NK-92 treated with Interleukin-12 subunit alpha and Interleukin-12 subunit beta, amount 100 ng/mL, for 24 hours (cell line): Measurements from ENCODE around the gene EGR4.
"Not testable (repeated sequence)": the region's sequence is repeated elsewhere in the genome, so short reads cannot be mapped to it uniquely, and the experiment has no call there.

ENCODE experiments used
- DNase-seq: peaks from one replicate; lab custom pipeline; 2025; lab: John Stamatoyannopoulos, UW

The EGR4 gene

GRCh38 chr2:73263540-73264331, 29.6 kb downstream of the EGR4 start:
- DNase-seq = no peak

DNA sequence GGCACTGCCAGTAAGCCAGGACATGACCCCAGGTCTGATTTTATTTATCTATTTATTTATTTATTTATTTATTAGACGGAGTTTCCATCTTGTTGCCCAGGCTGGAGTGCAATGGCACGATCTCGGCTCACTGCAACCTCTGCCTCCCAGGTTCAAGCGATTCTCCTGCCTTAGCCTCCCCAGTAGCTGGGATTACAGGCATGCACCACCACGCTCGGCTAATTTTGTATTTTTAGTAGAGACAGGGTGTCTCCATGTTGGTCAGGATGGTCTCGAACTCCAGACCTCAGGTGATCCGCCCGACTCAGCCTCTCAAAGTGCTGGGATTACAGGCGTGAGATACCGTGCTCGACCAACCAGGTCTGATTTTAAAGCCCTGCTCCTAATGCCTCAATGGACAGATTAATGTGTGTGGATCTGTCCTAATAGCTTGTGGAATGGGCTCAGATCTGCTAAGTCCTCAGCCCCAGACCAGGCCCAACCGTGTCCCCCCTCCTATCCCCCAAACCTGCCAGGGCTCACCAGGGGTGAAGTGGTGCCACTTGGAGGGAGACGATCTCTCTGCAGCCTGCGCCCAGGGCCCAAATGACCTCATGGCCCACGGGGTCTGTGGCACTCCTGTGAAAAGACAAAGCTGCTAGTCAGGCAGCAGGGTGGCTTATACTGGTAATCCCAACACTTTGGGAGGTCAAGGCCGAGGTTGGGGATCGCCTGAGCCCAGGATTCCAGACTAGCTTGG, 30.5 kb downstream of the EGR4 start:
- DNase-seq = not testable (repeated sequence)

DNA sequence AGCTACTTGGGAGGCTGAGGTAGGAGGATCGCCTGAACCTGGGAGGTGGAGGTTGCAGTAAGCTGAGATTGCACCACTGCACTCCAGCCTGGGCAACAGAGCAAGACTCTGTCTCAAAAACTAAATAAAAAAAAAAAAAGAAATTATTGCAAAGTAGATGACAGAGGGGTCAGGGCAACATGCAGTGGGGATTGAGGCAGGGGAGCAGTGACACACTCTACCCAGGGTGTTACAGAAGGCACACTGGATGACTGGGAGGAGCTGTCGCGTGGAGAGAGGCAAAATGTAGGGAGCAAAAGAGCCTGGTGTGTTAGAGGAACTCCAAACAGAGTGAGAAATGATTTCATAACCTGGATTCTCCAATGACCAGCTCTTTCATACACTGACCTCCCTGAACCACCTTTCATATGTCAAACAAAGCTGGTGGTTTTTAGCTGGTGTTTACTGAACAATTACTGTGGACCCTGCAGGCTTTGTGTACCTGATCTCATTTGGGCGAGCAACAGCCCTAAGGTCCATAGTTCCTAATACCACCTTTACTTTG, 31.2 kb downstream of the EGR4 start:
- no peak for DNase-seq

- DNase-seq = no peak
These were observed 32.9 kb downstream of the EGR4 start for GRCh38 chr2:73260338-73260984.

- DNase-seq = no peak
These were observed 33.5 kb downstream of the EGR4 start for GRCh38 chr2:73259704-73260337.

DNA sequence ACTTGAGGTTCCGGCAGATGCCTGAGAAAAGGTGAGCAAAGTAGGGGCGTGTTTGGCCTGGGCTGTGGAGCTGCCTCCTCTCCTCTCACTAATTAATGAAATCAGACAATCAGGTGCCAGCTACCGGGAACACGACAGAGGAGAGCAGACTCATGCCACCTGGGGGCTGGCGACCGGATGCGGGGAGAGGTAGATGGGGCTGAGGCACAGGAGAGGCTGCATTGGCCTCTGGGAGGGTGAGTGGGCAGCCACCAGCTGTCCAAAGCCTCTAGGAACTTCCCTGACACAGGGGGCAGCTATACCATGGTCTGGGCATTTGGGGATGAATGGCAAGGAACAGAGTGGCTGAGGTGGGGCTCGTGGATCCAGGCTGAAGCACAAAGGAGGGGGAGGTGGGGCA, 34.1 kb downstream of the EGR4 start:
- DNase-seq = no peak

DNA sequence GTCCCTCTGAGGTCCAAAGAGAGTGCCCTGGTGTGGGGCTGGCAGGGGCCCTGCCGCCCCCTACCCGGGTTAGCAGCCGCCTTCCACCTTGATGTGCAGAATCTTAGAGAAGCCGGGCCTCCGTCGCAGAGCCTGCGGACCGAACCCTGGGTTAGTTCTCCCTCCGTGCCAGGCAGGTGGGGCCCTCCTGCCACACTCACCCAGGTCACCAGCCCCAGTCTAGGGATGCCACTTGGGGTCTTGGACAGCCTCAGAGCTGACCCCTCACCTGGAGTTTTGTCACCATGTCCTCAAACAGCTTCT, 34.5 kb downstream of the EGR4 start:
- no peak for DNase-seq

DNA sequence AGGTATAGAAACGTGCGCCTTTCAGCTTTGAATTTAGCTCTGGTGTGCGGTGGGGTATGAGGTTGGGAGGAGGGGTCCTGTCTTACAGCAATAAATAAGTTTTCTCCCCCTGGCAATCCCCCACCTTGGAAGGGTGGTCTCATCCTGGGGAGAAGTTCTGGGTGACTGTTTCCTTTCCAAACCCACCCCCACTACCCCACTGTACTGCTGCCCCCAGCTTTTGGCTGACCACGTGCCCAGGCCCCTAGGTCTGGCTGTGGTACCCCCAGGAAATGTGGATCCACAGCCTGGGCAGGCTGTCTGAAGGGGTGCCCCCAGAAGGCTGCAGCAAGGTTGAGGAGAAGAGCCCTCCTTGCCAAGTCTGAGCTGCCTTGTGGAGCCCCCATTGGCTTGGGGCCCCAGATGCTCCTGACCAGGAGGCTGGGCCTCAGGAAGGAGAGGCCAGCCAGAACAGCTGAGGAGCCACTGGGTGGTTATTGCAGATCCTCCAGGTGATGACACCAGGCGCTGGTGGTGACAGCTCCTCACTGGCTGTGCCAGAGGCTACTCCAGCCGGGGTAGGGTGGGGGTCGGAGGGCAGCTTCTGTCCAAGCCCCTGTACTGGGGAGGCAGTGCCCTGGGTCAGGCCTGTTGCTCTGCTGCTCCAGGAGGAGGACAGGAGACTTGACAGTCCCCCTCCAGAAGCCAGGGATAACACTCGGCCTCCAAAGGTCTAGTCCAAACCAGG, 35.0 kb downstream of the EGR4 start:
- DNase-seq = no peak

GRCh38 chr2:73257425-73258125, 35.8 kb downstream of the EGR4 start:
- no peak for DNase-seq

DNA sequence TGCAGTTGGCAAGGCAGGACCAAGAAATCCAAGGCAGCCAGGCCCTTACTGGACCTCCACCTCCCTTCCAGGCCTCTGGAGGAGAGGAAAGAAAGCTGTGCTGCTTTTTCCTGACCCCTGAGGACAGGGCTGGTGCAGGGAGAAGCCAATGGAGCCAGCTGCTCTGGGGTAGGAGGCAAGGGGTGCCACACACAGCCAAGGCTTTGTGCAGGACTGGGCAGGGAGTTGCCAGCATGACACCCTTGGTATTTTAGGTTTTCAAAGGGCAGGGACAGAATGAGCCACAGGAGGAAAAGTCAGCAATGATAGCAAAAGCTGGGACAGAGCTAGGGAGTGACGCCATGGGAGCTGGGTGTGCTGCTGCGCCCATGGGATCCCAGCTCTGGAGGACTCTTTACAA, 36.3 kb downstream of the EGR4 start:
- no peak for DNase-seq

DNA sequence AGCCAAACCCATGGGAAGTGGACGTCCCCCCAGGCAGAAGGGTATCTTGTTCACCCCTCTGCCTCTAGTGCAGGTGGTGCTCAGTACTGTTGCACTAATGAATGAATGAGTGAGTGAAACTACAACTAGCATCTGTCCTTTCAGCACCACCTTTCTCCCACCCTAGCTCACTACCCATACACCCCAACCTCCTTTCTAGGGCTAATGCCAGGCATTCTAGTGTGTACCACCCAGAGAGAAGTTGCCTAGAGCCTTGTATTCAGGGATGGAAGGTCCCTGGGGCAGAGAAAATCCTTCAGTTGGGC, 36.8 kb downstream of the EGR4 start:
- no peak for DNase-seq

GRCh38 chr2:73255907-73256617, 37.3 kb downstream of the EGR4 start:
- no peak for DNase-seq

DNA sequence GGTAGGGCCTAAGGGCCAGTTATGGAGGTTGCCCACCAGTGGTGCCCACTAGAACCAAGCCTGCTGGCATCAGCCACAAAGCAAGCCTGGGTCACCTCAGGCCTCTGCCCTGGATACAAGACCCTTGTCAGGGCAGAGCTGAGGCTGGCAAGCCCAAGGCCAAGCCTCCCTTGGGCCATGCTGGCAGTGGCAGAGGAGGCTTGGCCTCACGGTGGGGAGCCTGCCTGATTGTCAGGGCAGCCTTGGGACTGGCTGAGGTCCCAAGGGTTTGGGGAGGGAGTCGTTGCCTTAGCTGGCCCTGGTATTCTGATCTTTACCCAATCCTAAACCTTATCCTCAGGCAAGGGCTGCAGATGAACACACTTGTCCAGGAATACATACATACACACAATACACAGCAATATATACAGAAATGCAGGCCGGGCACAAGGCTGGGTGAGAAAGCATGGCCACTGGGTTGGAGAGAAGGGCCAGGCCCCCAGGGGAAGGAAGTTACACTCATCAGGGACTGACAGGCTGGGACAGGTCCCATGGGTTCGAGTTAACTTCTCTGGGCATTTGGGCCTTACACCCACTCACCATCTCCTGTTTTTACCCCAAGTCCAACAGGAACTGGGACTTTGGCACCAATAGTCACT, 38.2 kb downstream of the EGR4 start:
- DNase-seq = no peak

GRCh38 chr2:73254343-73255006, 38.9 kb downstream of the EGR4 start:
- DNase-seq = no peak

DNA sequence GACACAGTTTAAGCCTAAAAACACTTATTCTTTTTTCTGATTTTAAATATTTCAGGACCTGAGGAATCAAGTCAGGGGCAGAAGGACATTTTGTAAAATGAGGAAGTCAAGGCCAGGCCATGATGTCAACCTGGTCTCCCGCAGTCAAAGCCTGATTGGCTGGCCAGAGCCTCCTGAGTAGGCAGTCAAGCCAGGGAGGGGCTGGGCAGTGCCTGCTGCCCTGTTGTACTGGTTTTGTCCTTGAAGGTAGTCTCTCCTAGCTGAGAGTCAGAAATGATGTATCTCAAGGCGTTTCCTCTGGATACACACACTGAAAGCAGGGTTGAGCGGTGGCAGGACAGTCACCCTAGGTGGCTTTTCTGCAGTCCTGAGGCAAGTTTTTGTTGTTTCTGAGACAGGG, 39.4 kb downstream of the EGR4 start:
- no peak for DNase-seq

DNA sequence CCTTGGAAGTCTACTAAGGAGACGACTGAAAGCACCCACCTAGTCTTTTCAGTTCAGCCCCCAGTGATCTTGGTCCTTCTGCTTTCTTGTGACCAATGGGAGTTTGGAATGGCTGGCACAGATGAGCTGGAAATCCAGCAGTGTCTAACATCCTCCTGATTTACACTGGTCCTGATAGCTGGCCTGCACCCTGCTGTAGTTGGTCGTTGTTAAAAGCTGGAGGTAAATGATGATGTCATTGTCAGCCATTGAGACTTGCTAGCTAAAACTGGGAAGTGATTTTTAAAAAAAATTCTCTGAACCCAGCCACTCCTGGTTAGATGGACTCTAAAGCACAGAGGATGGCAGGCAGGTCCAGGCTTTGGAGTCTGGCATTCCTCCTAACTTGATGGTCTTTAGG, 39.9 kb downstream of the EGR4 start:
- no peak for DNase-seq

DNA sequence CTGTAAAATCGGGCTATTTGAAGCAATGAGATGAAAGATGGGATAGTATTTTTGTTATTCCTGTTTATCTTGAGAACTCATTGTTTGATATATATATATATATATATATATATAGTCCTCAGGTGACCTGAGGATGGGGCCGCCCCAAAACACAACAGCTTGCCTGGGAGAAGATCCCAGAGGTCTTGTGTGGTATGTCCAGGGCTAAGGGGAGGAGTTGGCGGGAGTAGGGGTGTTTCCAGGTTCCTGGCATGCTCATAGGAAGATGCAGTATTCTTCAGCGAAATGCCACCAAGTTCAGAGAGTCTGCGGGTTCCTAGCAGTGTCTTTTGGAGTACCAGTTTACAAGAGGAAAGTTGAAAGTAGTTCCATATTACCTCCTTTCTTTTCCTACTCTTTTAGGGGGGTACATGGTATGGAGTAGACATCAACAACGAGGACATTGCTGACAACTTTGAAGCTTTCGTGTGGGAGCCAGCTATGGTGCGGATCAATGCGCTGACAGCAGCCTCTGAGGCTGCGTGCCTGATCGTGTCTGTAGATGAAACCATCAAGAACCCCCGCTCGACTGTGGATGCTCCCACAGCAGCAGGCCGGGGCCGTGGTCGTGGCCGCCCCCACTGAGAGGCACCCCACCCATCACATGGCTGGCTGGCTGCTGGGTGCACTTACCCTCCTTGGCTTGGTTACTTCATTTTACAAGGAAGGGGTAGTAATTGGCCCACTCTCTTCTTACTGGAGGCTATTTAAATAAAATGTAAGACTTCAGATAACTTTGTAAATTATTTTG, 40.9 kb downstream of the EGR4 start:
- no peak for DNase-seq

DNA sequence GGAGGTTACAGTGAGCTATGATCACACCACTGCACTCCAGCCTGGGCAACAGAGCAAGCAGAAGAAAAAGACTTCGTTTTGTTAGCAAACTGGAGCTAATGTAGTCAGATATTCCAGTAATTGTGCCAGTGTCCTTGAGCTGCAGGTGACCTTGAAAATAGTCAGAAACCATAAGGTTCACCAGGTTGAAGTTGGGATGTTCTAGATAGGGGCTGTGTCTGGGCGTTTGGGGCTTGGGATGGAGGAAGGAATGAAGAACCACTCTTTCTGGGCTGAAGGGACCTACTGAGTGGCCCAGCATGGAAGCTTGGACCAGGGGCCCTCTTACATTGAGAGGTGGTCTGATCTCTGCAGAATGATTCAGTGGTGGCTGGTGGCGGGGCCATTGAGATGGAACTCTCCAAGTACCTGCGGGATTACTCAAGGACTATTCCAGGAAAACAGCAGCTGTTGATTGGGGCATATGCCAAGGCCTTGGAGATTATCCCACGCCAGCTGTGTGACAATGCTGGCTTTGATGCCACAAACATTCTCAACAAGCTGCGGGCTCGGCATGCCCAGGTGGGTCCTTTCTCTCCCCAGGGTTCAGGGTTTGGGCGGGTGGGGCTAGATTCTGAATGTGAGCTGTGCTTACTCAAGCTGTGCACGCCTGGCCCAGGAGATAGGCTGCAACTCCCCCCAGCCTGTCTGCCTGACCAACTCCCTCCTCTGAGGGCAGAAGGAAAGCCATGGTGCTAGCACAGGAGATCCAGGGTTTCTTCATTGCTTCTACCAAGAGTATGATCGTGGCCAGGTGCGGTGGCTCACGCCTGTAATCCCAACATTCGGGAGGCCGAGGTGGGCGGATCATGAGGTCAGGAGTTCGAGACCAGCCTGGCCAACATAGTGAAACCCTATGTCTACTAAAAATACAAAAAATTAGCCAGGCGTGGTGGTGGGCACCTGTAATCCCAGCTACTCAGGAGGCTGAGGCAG, 42.2 kb downstream of the EGR4 start:
- DNase-seq = no peak
